GM19023 (cell line): ENCODE results near the gene MEF2D.

Source experiments
- ATAC-seq: cut with Tn5 transposase; IDR thresholded peaks from one replicate; pipeline ENCODE4 v1.9.1; 2021; ENCODE audit warnings: mild to moderate bottlenecking, moderate library complexity; ENCODE audit not compliant: unreplicated experiment

MEF2D gene

GRCh38 chr1:156448134-156448967 is 52.2 kb downstream of the MEF2D start:
- no peak for ATAC-seq

GRCh38 chr1:156445789-156446263 is 54.7 kb downstream of the MEF2D start:
- ATAC-seq: no peak

DNA sequence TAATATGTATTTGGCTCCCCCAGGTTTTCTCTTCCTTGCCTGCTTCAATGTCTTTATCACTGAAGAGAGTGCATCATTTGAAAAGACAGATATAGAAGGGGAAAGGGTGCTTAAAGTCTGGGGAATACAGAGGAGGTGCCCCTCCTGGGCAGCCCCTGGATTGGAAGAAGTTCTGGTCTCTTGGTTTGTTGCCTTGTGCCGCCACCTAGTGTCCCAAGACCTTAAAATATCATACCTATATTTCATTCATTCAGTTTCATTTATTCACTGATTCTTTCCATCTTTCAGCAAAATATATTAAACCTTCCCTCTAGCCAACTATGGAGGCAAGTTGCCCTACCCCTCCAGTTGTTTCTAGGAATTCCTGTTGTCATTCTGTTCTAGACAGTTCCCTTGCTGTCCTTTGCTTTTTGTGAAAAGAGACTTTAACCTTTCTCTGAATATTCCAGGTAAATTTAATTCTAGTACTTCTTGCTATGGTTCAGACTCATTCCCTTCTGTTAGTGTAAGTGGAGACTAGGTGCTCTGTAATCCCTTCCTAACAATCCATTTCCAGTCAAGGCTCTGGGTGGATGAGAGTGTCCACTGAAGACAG is 56.1 kb downstream of the MEF2D start:
- no peak for ATAC-seq

DNA sequence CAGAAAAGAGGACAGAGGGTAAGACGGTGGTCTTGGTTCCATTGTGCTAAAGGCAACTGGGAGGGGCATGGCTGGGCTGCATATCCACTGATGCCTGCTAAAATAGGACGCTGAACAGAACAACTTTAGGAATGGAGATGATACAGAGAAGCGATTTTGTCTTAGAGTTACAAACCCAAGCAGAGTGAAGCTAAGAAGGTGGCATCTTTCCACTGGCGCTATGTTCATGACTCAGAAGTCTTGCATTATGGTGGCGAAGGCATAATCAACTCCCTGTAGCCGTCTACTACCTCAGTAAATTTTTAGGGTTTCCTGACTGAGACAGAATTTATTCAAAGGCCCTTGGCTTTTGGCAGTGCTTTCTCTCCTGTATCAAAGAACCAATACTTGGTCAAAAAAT is 57.3 kb downstream of the MEF2D start:
- ATAC-seq: no peak

GRCh38 chr1:156440654-156441437 is 59.7 kb downstream of the MEF2D start:
- no peak for ATAC-seq

DNA sequence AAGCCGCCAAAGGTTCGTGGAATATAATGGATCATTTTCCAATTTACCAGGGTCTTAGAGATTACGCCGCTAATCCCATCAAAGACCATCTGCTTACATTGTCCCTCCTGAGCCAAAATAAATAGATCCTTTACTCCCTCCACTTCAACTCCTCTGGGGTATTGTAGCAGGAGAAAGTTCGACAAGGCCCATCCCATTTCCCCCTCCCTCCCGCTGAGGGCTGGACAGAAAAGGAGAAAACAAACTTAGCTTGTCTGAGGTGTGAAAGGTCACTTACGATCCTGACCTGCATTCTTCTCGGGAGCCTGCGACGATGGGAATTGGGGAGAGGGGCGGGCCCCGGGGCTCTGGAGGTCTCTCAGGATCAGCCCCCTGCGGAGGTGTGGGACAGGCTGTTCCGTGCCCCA is 60.8 kb downstream of the MEF2D start:
- ATAC-seq: no peak

GRCh38 chr1:156439036-156439776 is 61.4 kb downstream of the MEF2D start:
- no peak for ATAC-seq

GRCh38 chr1:156438278-156438987 is 62.1 kb downstream of the MEF2D start:
- ATAC-seq: no peak

DNA sequence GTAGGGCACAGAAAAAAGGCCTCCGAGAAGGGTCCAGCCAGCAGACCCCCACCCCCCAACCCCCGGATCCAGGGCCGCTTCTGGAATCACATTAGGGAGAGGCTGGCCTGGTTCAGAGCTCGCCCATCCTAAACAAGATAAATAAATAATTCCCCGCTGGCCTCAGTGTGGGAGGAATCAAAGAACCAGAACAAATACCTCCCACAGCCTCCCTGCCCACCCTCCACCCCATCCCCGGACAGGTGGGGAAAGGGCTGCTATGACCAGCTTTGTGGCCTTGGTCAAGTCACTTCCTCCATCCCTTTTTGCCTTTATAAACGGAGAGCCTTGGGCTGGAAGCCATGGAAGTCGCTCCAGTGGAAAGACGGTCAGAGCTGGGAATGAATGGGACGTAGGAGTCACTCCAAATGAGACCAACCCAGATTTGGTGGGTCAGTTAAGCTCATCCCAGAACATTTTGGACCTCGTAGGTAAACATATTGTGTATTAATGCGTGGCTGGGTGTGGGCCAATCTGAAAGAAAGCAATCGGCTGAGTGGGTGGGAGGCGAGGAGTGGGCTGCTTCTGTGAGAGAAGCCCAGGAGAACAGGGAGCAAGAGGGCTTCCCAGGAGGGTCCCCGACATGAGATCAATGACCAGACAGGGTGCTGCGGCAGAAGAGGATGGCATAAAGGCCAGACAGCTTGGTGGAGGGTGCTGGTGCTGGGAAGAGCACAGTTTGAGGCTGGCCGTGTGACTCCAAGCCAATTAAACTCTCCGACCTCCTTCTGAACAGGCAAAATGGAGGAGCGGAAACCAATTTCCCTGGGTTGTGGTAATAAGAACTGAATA is 63.3 kb downstream of the MEF2D start:
- ATAC-seq: no peak

DNA sequence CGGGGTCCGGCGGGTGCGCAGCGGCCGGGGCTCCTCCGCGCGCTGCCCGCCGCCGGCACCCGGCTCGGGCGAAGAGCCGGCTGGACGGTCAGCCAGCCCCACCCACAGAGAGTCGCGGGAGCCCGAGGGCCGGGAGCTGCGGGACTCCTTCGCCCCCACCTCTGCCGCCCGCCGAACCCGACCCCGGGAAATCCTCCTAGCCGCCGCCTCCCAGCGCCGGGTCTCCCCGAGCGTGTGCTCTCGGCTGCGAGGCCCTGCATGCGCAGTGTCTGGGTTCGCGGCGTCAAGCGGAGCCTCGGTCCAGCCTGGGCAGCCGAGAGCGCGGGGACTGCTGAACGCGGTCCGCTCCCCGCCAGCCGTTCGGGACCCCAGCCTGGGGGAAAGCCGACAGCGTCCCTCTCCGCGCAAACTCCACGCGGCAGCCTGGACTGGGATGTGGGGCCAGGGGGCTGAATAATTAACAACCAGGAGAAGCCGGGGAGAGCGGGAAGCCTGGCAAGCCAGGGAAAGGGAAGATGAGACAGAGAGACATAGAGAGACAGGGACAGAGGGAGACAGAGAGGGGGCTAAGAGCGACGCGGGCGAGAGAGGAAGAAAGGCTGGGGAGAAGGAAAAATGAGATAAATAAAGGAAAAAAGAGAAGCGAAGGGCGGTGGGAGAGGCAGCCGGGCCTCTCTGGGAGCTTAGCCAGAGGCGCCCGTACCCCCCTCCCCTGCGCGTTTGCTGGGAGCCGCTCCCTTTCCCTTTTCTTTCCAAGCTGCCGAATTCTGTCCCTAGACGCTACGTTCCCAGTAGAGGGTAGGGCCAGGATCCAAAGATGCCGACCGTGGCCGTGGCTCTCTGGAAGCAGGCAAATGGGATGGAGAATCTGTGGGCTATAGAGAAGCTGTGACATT is 64.2 kb downstream of the MEF2D start:
- no peak for ATAC-seq

GRCh38 chr1:156435545-156436140 is 64.9 kb downstream of the MEF2D start:
- ATAC-seq: no peak

DNA sequence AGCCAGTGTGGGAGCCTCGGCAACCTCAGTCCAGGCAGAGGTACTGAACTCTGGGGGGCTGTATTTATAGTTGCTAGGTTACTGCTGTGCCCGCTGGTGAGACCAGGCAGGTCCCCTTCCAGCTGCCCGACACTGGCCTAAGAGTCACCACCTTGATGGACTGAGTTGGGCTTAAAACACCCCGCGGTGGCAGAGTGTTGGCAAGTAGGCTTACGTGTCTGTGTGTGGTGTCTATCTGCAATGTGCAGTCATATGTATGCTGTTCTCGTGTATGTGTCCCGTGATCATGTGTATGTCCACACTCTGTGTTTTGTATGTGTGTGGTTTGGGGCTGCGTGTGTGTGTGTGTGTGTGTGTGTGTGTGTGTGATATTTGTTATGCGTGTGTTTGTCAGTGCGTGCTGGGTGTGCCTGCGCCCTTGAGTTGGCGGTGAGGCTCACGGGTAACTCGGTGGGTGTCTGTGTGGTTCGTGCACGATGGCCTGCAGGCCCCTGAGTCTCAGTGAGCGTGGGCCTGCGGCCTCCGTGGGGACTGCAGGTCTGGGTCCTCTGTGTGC is 65.5 kb downstream of the MEF2D start:
- no peak for ATAC-seq

DNA sequence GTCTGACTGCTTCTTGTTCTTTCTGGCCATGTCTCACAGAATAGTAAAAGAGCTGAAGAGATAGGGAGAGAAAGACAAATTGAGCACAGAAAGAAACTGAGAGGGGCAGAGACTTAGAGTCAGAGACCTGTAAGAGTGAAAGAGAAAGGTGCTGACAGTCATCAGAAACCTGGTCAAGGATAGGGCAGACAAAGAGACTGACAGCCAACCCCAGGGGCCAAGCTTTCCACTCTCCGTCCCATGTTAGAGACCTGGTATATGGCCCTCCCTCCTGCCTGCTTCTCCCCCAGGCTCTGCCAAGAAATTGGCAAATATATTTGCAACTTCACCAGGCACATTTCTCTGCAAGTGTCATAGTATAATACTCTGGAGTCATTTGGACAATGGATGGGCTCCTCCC is 67.0 kb downstream of the MEF2D start:
- ATAC-seq: no peak

DNA sequence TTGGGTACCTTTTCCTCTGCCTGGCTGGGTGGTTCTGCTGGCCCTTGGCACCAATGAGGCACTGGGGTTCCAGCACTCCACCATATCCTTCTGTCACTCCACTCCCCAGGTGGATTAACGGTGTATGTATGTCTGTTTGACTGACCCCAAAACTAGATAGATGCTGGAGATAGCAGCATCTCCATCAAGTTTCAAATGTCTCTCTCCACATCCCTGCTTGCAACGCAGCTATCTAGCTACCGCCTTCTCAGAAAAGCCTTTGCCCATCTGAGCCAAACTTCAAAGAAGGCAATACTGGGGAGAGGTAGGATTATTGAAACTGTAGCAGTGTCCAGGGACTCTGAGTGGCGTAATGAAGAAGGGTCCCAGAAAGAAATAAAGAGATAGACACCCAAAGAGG is 67.5 kb downstream of the MEF2D start:
- no peak for ATAC-seq

GRCh38 chr1:156432669-156433018 is 67.9 kb downstream of the MEF2D start:
- ATAC-seq: no peak

DNA sequence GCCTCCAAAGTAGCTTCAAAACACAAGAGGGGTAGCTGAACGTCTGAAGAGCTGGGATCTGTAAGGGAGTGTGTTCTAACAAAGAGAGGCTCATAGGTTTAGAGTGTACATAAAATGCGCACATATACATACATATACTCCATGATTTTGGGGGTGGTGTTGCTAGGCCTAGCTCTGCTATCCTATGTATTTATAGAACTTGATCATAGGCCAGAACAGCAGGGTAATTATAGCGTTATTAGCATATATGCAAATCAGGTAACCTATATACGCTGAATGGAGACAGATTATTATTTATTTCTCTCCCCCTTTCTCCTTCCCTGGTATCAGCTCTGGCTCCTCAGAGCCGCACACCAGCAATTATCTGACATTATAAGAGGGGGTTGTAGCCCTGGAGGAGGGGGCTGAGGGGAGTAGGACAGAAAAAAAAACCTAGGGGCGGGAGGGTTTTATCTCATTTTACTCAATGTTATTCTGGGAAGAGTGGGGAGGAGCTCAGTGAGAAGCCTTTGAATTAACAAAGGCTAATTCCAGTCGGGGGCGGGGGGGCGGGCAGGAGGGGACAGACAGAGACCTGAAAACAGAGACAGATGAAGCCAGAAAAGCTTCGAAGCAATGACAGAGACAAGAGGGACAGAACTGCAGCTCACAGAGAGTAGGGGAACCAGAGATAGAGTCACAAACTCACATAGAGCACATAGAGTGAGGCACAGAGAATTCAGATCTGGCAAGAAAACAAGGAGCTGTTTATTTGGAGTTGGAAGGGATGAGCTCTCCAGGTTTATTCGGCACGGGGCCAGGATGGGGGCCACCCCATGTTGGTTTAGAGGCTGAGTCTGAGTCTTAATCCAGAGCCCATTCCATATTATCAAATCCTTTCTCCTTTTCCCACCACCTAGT is 68.6 kb downstream of the MEF2D start:
- ATAC-seq: no peak

- no peak for ATAC-seq
Observed at GRCh38 chr1:156431366-156431765, 69.2 kb downstream of the MEF2D start.
